ENCODE data around the gene PHACTR2. TPM values are rescaled to one million over a fixed set of nuclear protein-coding genes. Genes with fewer than 3 reads are reported as not detected.

Gene PHACTR2
- total RNA-seq = 16.1 and 24.6 TPM in 2 replicates

DNA sequence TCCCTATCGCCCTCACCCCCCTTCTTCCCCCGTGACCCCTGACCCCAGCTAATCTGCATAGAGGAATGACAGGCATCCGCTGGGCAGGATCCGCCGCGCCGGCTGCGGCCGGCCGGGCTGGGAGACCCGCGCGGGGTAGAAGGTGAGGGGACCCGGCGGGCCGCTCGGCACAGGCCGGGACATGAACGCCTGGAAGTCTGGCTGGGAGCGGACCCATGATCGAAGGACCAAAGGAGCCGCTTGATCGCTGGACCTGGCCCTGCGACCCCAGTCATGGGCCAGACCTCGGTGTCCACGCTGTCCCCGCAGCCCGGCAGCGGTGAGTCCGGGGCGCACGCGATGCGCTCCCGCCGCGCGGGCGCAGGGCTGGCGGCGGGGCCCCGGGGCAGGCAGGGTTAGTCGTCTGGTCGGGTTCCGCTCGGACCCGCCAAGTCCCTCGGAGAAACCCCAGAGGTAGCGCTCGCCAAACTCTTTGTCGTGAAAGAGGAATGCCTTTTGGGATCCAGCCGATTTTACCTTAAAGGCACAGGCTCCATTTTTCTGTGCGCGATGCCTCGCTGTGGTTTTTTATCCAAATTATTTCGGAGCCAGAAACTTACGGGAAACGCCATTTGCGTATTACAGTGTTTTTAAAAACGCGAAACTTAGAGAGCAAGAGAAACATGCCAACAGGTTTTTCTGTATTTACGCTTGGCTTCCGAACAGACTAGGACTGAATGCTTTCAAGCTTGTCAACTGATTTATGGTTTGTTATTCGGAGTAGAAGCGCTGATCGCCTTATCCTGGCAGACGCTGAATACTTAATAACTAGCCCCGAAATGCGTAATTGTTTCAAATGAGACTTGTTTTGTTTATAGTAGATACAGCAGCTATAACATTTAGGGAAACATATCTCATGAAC, at the start of gene PHACTR2:
PHACTR2 (plus strand) TSS at position 75 of the 901 bp plus-strand sequence; CDS start at position 274, 199 bp downstream.

DNA sequence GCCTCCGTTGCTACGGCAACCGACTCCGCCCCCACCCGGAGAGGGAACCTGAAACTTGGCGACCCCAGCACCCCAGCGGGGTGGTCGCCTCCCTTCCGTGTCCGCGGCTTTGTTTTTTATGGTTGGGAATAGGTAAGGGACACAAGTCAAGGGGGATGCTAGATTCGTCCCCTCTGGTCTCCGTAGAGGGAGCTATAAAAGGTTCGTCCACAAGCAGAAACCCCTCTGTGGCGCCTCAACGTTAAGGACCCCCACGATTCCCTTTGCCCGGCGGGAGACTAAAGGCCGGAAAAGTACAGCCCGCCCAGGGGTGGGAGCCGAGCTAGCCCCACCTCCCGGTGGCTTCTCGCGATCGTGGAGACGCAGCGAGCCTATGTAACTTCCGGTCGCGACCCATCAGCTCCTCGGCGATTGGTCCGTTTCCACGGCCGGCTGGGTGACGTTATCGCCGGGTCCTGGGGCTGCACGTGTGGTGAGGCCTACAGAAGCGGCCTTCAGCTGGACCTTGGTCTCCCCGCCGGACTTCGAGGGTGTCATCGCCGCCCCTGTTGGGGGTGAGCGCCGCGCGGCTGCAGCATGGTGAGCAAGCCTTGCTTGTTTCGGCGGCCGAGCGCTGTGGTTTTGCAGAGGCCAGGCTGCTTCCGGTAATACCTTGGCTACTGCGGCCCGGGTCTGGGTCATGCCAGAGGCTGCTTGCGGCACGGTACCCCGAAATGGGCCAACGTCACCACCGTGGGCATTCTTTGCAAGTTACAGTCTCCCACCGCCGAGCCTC, 165.3 kb downstream of the PHACTR2 start, which contains the start of gene LTV1:
LTV1 (plus strand) TSS at position 437 of the 775 bp plus-strand sequence; CDS start at position 577, 140 bp downstream.

DNA sequence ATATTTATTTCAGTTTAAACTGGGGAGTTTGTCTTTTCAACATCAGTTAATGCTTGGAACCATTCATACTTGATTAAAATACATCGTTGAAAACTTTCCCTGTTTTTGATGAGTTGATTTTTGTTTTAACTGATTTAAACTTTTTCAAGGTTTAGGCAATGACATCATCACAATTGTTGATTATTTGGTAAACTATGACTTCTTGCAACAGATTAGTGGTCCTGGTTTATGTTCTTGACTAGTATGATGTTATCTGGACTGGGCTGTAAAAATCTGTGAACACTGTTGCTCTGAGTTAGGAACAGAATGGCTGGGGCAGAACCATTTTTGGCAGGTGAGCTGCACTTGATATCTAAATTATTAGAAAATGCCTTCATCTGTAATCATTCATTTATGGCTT, 186.5 kb downstream of the PHACTR2 start, which contains the start of gene ZC2HC1B:
ZC2HC1B (plus strand) TSS at position 241 of the 400 bp plus-strand sequence; CDS start at position 307, 66 bp downstream.

Other genes with a start within 250 kb of the PHACTR2 start
- 4.9 and 7.5 TPM in 2 replicates for gene ADAT2, start 227.3 kb upstream of the PHACTR2 start, total RNA-seq
- 12.8 and 17.7 TPM in 2 replicates for gene PEX3, start 227.2 kb upstream of the PHACTR2 start, total RNA-seq
- 17.4 and 31.8 TPM in 2 replicates for gene FUCA2, start 166.2 kb upstream of the PHACTR2 start, total RNA-seq
- 16.4 and 18.6 TPM in 2 replicates for gene LTV1, start 165.4 kb downstream of the PHACTR2 start, total RNA-seq
- gene ZC2HC1B, start 186.5 kb downstream of the PHACTR2 start, total RNA-seq = 1.3 TPM in 1 of 2 replicates, not detected in the other

Measured in airway epithelial cell (primary cell).